Testis (tissue), 2 donors: ENCODE data around the gene TRH.

ENCODE experiments used
- POLR2A ChIP-seq: fragments of 450-650 bp; IDR thresholded peaks from one replicate; pipeline ENCODE4 v1.6.1; 2017; ENCODE audit warnings: antibody characterized with exemption, mild to moderate bottlenecking, moderate library complexity
- TF ChIP-seq, protein P1 (sequence below), 3 experiments: fragments of 450-650 bp in 2 of 3; fragments of 200-600 bp in 1 of 3; sonication (generic) in 1 of 3; IDR thresholded peaks; one replicate each; pipeline ENCODE4 v1.5.1; 2016 to 2019; ENCODE audit warnings: antibody characterized with exemption in 3 of 3, mild to moderate bottlenecking in 2 of 3, moderate library complexity in 1 of 3

DNA sequence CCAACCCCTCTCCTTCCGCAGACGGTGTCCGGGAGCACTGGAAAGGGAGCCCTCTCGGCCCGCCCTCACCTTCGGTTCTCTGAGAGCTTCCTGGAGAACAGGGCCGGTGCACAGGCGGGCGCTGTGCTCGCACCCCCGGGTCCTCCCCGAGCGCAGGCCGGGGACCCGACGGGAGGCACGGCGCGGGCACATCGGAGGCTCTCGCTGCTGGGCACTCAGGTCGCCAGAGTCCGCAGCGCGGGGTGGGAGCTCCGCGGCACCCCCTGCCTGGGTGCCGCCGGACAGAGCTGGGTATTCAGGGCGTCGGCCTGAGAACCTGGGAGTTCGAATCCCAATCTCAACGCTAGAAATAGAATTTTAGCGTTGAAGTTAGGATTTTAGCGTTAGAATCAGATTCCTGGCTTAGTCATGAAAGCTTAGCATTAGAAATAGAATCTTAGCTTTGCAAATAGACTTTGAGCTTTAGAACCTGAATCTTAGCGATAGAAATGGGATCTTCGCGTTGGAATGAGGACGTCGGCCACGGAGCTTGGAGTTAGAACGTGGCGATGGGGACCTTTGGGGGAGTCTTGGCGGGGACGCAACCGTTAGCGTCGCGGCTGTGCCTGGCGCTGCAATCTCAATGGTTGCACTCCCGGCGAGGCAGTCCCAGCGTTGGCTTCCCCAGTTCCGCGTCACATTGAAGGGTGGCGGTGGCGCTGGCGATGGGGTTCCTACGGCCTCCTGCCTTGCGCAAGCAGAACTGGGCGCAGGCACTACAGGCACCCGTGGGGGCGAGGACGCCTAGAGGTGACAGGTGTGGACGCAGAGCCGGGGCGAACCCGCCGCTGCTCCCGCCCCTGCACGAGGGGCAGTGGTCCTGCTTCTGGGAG, 549 bp downstream of the TRH start:
- TF ChIP-seq, protein P1, sequence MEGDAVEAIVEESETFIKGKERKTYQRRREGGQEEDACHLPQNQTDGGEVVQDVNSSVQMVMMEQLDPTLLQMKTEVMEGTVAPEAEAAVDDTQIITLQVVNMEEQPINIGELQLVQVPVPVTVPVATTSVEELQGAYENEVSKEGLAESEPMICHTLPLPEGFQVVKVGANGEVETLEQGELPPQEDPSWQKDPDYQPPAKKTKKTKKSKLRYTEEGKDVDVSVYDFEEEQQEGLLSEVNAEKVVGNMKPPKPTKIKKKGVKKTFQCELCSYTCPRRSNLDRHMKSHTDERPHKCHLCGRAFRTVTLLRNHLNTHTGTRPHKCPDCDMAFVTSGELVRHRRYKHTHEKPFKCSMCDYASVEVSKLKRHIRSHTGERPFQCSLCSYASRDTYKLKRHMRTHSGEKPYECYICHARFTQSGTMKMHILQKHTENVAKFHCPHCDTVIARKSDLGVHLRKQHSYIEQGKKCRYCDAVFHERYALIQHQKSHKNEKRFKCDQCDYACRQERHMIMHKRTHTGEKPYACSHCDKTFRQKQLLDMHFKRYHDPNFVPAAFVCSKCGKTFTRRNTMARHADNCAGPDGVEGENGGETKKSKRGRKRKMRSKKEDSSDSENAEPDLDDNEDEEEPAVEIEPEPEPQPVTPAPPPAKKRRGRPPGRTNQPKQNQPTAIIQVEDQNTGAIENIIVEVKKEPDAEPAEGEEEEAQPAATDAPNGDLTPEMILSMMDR (IDR thresholded peaks at IDR 0.05) = no peak
- TF ChIP-seq POLR2A = no peak
